ENCODE results near the gene RAB28. TPM values are rescaled to one million over a fixed set of nuclear protein-coding genes. Genes with fewer than 3 reads are reported as not detected.

RAB28 gene
- total and polyA plus RNA-seq, 9 of the 15 experiments (the other 6 are each of a cell fraction or from before 2014, with no cell fraction given), result 6.7 to 40.4 (median 23.0) TPM

GRCh38 chr4:13481569-13481968 is 2.6 kb downstream of the RAB28 start (continued):
- TF ChIP-seq REST (IDR thresholded peaks at IDR 0.05; ENCODE audit: borderline replicate concordance) (peak; percentile 22; the same call in 1 of the 2 replicates), REST (CRISPR knock-in tag; IDR thresholded peaks at IDR 0.05; ENCODE audit: low read depth) (no peak), PBX2 (CRISPR knock-in tag; IDR thresholded peaks at IDR 0.05; ENCODE audit: low read depth) (no peak), PBX2 (tag; conservative IDR thresholded peaks at IDR 0.05; ENCODE audit: low read depth) (peak; percentile 75), CREB5 (CRISPR knock-in tag; IDR thresholded peaks at IDR 0.05) (no peak), CBFA2T2 (conservative IDR thresholded peaks at IDR 0.05) (no peak), ID3 (CRISPR knock-in tag; IDR thresholded peaks at IDR 0.05) (no peak), ID3 (tag; IDR thresholded peaks at IDR 0.05) (no peak)
